ENCODE data around the gene MRPL38.
"Not testable (repeated sequence)": the region's sequence is repeated elsewhere in the genome, so short reads cannot be mapped to it uniquely, and the experiment has no call there.

The MRPL38 gene

GRCh38 chr17:75854101-75854748 is 50.5 kb downstream of the MRPL38 start:
- DNase-seq (ENCODE audit: low spot score) = peak; percentile 70

- no peak for DNase-seq (ENCODE audit: low spot score)
These were observed 51.3 kb downstream of the MRPL38 start for GRCh38 chr17:75853433-75853832.

- not testable (repeated sequence) for DNase-seq (ENCODE audit: low spot score)
These were observed 53.0 kb downstream of the MRPL38 start for GRCh38 chr17:75851693-75851991.

GRCh38 chr17:75850928-75851692 is 53.6 kb downstream of the MRPL38 start:
- DNase-seq (ENCODE audit: low spot score) = peak; percentile 77

- no peak for DNase-seq (ENCODE audit: low spot score)
These were observed 55.0 kb downstream of the MRPL38 start for GRCh38 chr17:75849724-75850123.

- no peak for DNase-seq (ENCODE audit: low spot score)
These were observed 55.4 kb downstream of the MRPL38 start for GRCh38 chr17:75849279-75849646.
